Nasal cavity respiratory epithelium epithelial cell of viscerocranial mucosa (primary cell): ENCODE results near the gene CANT1. TPM values are rescaled to one million over a fixed set of nuclear protein-coding genes. Genes with fewer than 3 reads are reported as not detected.

Source experiments
- total RNA-seq: library from RNA; depleted of rRNA; stranded (reverse); fragments of >200 nt; gene quantifications from 2 replicates; pipeline ENCODE4 v1.2.3, GENCODE V29; 2014

CANT1 gene
- total RNA-seq, result 84.1 and 91.8 TPM in 2 replicates

GRCh38 chr17:79009397-79010303, at the start of gene CANT1:
Gene CANT1 (minus strand): TSS chr17:79009764. CDS start chr17:78997622, 12,142 bp downstream.

GRCh38 chr17:79023886-79024771, 14.6 kb upstream of the CANT1 start, which contains the start of gene C1QTNF1:
Gene C1QTNF1 (plus strand): TSS chr17:79024169. CDS start chr17:79043969, 19,800 bp downstream.

GRCh38 chr17:78979780-78980623, 29.6 kb downstream of the CANT1 start, which contains the start of gene LGALS3BP:
Gene LGALS3BP (minus strand): TSS chr17:78979923. CDS start chr17:78977191, 2,732 bp downstream.

Other genes starting within 250 kb of the CANT1 start
- gene CYTH1, start 227.5 kb downstream of the CANT1 start, total RNA-seq, result 30.1 and 44.6 TPM in 2 replicates
- gene USP36, start 168.9 kb downstream of the CANT1 start, total RNA-seq, result 31.8 and 61.9 TPM in 2 replicates
- under 0.01 and 0.43 TPM in 2 replicates for gene CEP295NL, start 106.6 kb downstream of the CANT1 start, total RNA-seq
- 2.7 and 14.2 TPM in 2 replicates for gene TIMP2, start 84.4 kb downstream of the CANT1 start, total RNA-seq
- 116 and 691 TPM in 2 replicates for gene LGALS3BP, start 29.8 kb downstream of the CANT1 start, total RNA-seq
- 3.4 and 8.3 TPM in 2 replicates for gene C1QTNF1, start 14.4 kb upstream of the CANT1 start, total RNA-seq
- 10.6 and 15.1 TPM in 2 replicates for gene ENGASE, start 65.1 kb upstream of the CANT1 start, total RNA-seq